ENCODE results near the gene SGSH.

DNA sequence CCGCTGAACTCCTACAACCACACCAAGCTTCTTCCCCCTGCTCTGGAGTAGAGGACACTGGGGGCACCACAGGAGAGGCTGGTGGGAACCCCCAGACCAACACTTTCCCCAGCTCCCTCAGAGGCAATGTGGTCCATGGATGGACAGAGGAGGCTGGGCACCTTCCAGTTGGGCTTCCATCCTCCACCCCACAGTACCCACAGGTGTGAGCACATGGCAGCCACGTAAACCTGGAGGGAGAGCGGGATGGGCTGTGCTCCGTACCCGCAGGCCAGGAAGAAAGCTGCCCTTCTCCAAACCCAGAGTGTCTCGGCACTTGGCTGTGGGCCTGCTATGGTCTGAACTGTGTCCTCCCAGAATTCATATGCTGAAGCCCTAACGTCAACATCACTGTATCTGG lies 1.7 kb downstream of the SGSH start:
- TF ChIP-seq GATA3 (IDR thresholded peaks at IDR 0.05; ENCODE audit: low read depth, low read length), result no peak
- no peak for TF ChIP-seq GATA2 (IDR thresholded peaks at IDR 0.05; ENCODE audit: low read depth, low read length)

All from SH-SY5Y (cell line).